K562 (cell line): Measurements from ENCODE around the gene EVI5L. TPM values are rescaled to one million over a fixed set of nuclear protein-coding genes. Genes with fewer than 3 reads are reported as not detected.

ENCODE experiments used
- ATAC-seq: fragments of 200-7000 bp; cut with Tn5 transposase; 3 replicates; pipeline ENCODE4 v1.9.1; 2020; ENCODE audit warnings: moderate library complexity
- BruUV-seq: library from RNA; stranded (reverse); fragments of 400-500 nt; replicated peaks from 2 replicates; lab custom pipeline; 2021; lab: Mats Ljungman, UMichigan
- CTCF ChIA-PET: fragments of 300-600 bp; formaldehyde crosslinking; extraction: SDS; loops from one replicate; lab custom pipeline; 2021; ENCODE audit warnings: low intra/inter-chr PET ratio; lab: Yijun Ruan, JAX
- POLR2A ChIA-PET: fragments of 300-600, 350-650 bp; sonication (Branson Sonifier 250); formaldehyde crosslinking; extraction: SDS; loops from one replicate; lab custom pipeline; 2021; ENCODE audit warnings: antibody characterized with exemption, inconsistent platforms; lab: Yijun Ruan, JAX
- DNase-seq, 4 experiments: peaks; one replicate each; pipeline versions ENCODE4 v3.0.0 to v3.0.0-alpha.2; 2011 to 2018; ENCODE audit warnings: low spot score in 3 of 4, mixed read lengths in 3 of 4; ENCODE audit errors: extremely low read depth in 1 of 4
- FAIRE-seq: peaks from 2 replicates; lab custom pipeline; 2011; peaks lifted over from hg19 to GRCh38; lab: Jason Lieb, UNC
- H2AFZ ChIP-seq: 2 replicates; pipeline ENCODE4 v1.6.0; 2011; ENCODE audit warnings: low read depth, low read length, control low read depth, inconsistent platforms
- H3K27ac ChIP-seq: fragments of 200-600 bp; 3 replicates; pipeline ENCODE4 v1.8.0; 2011; ENCODE audit warnings: low read depth, mild to moderate bottlenecking, control low read depth, inconsistent platforms, low read length, moderate library complexity, mixed read lengths; ENCODE audit errors: extremely low read depth
- H3K27me3 ChIP-seq, 2 experiments: fragments of 300-600 bp in 1 of 2; 2 replicates in 1 of 2; 3 replicates in 1 of 2; pipeline versions ENCODE4 v1.6.0 to v1.8.0; 2011; ENCODE audit warnings: inconsistent platforms in 2 of 2, low read length in 2 of 2, mild to moderate bottlenecking in 1 of 2, mixed read lengths in 1 of 2, moderate library complexity in 1 of 2; ENCODE audit not compliant: control insufficient read depth in 2 of 2, insufficient read depth in 2 of 2
- H3K36me3 ChIP-seq: fragments of 300-600 bp; 3 replicates; pipeline ENCODE4 v1.8.0; 2011; ENCODE audit warnings: mild to moderate bottlenecking, low read length, inconsistent platforms; ENCODE audit not compliant: control insufficient read depth, insufficient read depth
- H3K4me1 ChIP-seq, 2 experiments: fragments of 200-600 bp in 1 of 2; replicated peaks in 1 of 2; 2 replicates in 1 of 2; 3 replicates in 1 of 2; pipeline versions ENCODE4 v1.5.1 to v1.8.0; 2011; ENCODE audit warnings: inconsistent platforms in 2 of 2, low read length in 2 of 2, mild to moderate bottlenecking in 1 of 2, mixed read lengths in 1 of 2, moderate library complexity in 1 of 2; ENCODE audit not compliant: control insufficient read depth in 2 of 2, insufficient read depth in 2 of 2
- H3K4me2 ChIP-seq: 2 replicates; pipeline ENCODE4 v1.6.1; 2011; ENCODE audit warnings: low read length, control low read depth, inconsistent platforms, mixed read lengths; ENCODE audit not compliant: insufficient read depth
- H3K4me3 ChIP-seq: fragments of 200-600 bp; sonication (generic), shearing (Covaris generic); 2 replicates; pipeline ENCODE4 v1.5.1; 2016; ENCODE audit warnings: control low read depth, inconsistent platforms
- H3K79me2 ChIP-seq: fragments of 200-600 bp; 3 replicates; pipeline ENCODE4 v1.8.0; 2011; ENCODE audit warnings: low read length, inconsistent platforms; ENCODE audit not compliant: control insufficient read depth, insufficient read depth
- H3K9ac ChIP-seq, 2 experiments: 2 replicates each; pipeline versions ENCODE4 v1.6.0 to v1.6.1; 2011; ENCODE audit warnings: low read depth in 2 of 2, low read length in 2 of 2, control low read depth in 1 of 2, inconsistent platforms in 1 of 2, mild to moderate bottlenecking in 1 of 2, mixed read lengths in 1 of 2; ENCODE audit not compliant: insufficient read depth in 1 of 2
- H3K9me1 ChIP-seq: one replicate; pipeline ENCODE4 v1.6.0; 2011; ENCODE audit warnings: inconsistent platforms, mild to moderate bottlenecking, low read length, moderate library complexity; ENCODE audit not compliant: control insufficient read depth, insufficient read depth
- H3K9me3 ChIP-seq: replicated peaks from 2 replicates; pipeline ENCODE4 v1.5.1; 2011; ENCODE audit warnings: low read depth, low read length, inconsistent platforms; ENCODE audit not compliant: control insufficient read depth, insufficient read depth
- H4K20me1 ChIP-seq: replicated peaks from 2 replicates; pipeline ENCODE4 v1.6.1; 2011; ENCODE audit warnings: low read length, inconsistent platforms, mixed read lengths; ENCODE audit not compliant: control insufficient read depth, insufficient read depth
- KAT2B ChIP-seq: IDR thresholded peaks from one replicate; pipeline ENCODE4 v1.6.1; 2012; ENCODE audit warnings: low read depth, mild to moderate bottlenecking, control low read depth, inconsistent platforms, low read length, moderate library complexity
- MCM5 ChIP-seq: fragments of 450-650 bp; IDR thresholded peaks from 2 replicates; pipeline ENCODE4 v1.6.1; 2016; ENCODE audit warnings: low read depth
- PTBP1 ChIP-seq: fragments of 200-400 bp; formaldehyde crosslinking; IDR thresholded peaks from 2 replicates; pipeline ENCODE4 v1.6.1; 2017; ENCODE audit warnings: low read depth, low read length
- SNIP1 ChIP-seq: fragments of 450-650 bp; IDR thresholded peaks from 2 replicates; pipeline ENCODE4 v1.7.1; 2017; ENCODE audit warnings: low read depth, mild to moderate bottlenecking
- ZNF384 ChIP-seq: IDR thresholded peaks from 2 replicates; pipeline ENCODE4 v1.6.1; 2012; ENCODE audit warnings: low read depth, low read length, improper control_type of control experiment
- ZNF408 ChIP-seq: fragments of 250-450 bp; sonication (Bioruptor Pico); IDR thresholded peaks from 2 replicates; pipeline ENCODE4 v1.4.0; 2020; ENCODE audit warnings: low read depth, mild to moderate bottlenecking, moderate library complexity
- ZNF766 ChIP-seq: fragments of 200-800 bp; sonication (Bioruptor generic); conservative IDR thresholded peaks from 2 replicates; pipeline ENCODE4 v1.6.1; 2016; ENCODE audit warnings: missing genetic modification characterization, missing compliant biosample characterization
- WGBS: fragments of 100-300 bp; shearing (Covaris generic); methylation state at CpG from one replicate; pipeline ENCODE4 v1.1.6; 2016; ENCODE audit warnings: low coverage, mixed read lengths; ENCODE audit not compliant: insufficient coverage; ENCODE audit errors: missing lambda C conversion rate; 5-methylcytosine and 5-hydroxymethylcytosine counted together
- in situ Hi-C: fragments of 300-500 bp; cut with MboI; formaldehyde crosslinking; loops from 4 replicates; pipeline ENCODE4 v1.15.0; 2018; ENCODE audit warnings: inconsistent platforms, mixed read lengths
- intact Hi-C: fragments of 100-400 bp; cut with micrococcal nuclease; formaldehyde crosslinking; loops from 2 replicates; pipeline ENCODE4 v1.14.2; 2022
- polyA plus RNA-seq, 8 experiments: library from polyadenylated mRNA; depleted of rRNA in 4 of 8; stranded (reverse) in 5 of 8; unstranded in 3 of 8; fragments of >200 nt; fragmentation: Nextera tagmentation in 2 of 8; fragmentation: Illumina TruSeq in 1 of 8; extraction: Ambion mirVana in 2 of 8; extraction: Trizol in 1 of 8; gene quantifications; 2 replicates each; pipeline versions ENCODE4 v1.2.1 to v1.2.3, GENCODE V29; 2011 to 2014; ENCODE audit warnings: inconsistent platforms in 1 of 8, missing spikeins in 1 of 8
- total RNA-seq, 7 experiments: library from RNA; depleted of rRNA in 6 of 7; stranded (reverse); fragments of >200 nt in 6 of 7; fragmentation: Illumina TruSeq in 2 of 7; extraction: Trizol in 2 of 7; gene quantifications; 2 replicates each; pipeline versions ENCODE4 v1.2.1 to v1.2.3, GENCODE V29; 2011 to 2021; ENCODE audit warnings: low replicate concordance in 1 of 7
- TF ChIP-seq, protein P1 (sequence below): fragments of 250-450 bp; sonication (Bioruptor Pico); IDR thresholded peaks from 2 replicates; pipeline ENCODE4 v1.5.0; 2020; ENCODE audit warnings: mild to moderate bottlenecking, borderline replicate concordance
- TF ChIP-seq, protein P2 (sequence below): fragments of 250-450 bp; sonication (Bioruptor Pico); IDR thresholded peaks from 2 replicates; pipeline ENCODE4 v1.5.1; 2021; ENCODE audit warnings: mild to moderate bottlenecking
- TF ChIP-seq, protein P3 (sequence below): fragments of 250-450 bp; sonication (Bioruptor Pico); IDR thresholded peaks from 2 replicates; pipeline ENCODE4 v1.9.0; 2021; ENCODE audit warnings: mild to moderate bottlenecking, inconsistent platforms
- TF ChIP-seq, protein P4 (sequence below): fragments of 450-650 bp; IDR thresholded peaks from 2 replicates; pipeline ENCODE4 v1.6.1; 2018; ENCODE audit not compliant: partially characterized antibody

The EVI5L gene
- total and polyA plus RNA-seq, 9 of the 15 experiments (the other 6 are each of a cell fraction or from before 2014, with no cell fraction given): 0.69 to 1.8 (median 1.2) TPM; not detected in 2

DNA sequence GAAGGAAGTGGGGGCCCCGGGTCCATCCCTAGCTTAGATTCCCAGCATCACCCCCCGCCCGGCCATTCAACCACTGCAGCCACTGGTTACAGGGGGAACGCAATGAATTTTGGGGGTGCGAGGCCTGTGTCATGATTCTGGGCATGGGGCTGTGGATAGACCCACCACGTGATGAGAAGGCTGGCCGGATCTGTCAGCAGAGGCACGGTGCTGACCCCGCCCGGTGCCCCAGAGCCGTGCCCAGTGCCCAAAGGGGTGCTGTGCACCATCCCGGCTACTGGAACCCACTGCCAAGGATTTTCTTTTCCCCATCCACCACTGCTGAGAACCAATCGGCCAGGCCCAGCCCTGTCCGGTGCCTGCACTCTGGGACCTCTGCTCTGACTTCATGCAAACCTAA, 39.6 kb upstream of the EVI5L start:
- intact Hi-C loops (loop anchor here (10.0 kb wide), 1 partner anchor 426 kb away; no protein-coding TSS in a partner anchor), in situ Hi-C loops (no loop called here)
- peaks cover 0 to 17% of the 10 kb centered on the region in 2 experiments; a peak in 3 of 5 replicates for H3K27me3 ChIP-seq
- H3K36me3 ChIP-seq: no peaks in the 10 kb centered on the region
- peaks cover 2 to 16% of the 10 kb centered on the region in 2 experiments; a peak in 2 of 5 replicates for H3K4me1 ChIP-seq
- no peak overlapping the region for H2AFZ ChIP-seq
- no peaks in the 10 kb centered on the region for H3K79me2 ChIP-seq
- no TSS peak for BruUV-seq
- FAIRE-seq (no peak), ATAC-seq (no peak), DNase-seq (no peak)
- H3K4me3 ChIP-seq: no peak overlapping the region
- H4K20me1 ChIP-seq: no peaks in the 10 kb centered on the region
- 19% methylated on average over 14 of the region's 14 CpGs for WGBS
- no peak overlapping the region for H3K27ac ChIP-seq
- H3K9me3 ChIP-seq: no peaks in the 10 kb centered on the region; the same call in 1 of the 2 replicates
- ChIA-PET POLR2A (interaction anchor here (0.6 kb wide), 1 partner anchor 10 kb away, joined by 3 read pairs; no protein-coding TSS in a partner anchor), CTCF (no interaction called here)
- H3K9ac ChIP-seq: no peak overlapping the region
- no peaks in the 10 kb centered on the region for H3K9me1 ChIP-seq
- H3K4me2 ChIP-seq: no peak overlapping the region
- TF ChIP-seq, protein P1, sequence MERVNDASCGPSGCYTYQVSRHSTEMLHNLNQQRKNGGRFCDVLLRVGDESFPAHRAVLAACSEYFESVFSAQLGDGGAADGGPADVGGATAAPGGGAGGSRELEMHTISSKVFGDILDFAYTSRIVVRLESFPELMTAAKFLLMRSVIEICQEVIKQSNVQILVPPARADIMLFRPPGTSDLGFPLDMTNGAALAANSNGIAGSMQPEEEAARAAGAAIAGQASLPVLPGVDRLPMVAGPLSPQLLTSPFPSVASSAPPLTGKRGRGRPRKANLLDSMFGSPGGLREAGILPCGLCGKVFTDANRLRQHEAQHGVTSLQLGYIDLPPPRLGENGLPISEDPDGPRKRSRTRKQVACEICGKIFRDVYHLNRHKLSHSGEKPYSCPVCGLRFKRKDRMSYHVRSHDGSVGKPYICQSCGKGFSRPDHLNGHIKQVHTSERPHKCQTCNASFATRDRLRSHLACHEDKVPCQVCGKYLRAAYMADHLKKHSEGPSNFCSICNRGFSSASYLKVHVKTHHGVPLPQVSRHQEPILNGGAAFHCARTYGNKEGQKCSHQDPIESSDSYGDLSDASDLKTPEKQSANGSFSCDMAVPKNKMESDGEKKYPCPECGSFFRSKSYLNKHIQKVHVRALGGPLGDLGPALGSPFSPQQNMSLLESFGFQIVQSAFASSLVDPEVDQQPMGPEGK (CRISPR knock-in tag): no peak
- TF ChIP-seq ZNF408 (no peak), ZNF384 (no peak), KAT2B (no peak), ZNF766 (CRISPR knock-in tag) (no peak), SNIP1 (no peak), PTBP1 (no peak), MCM5 (no peak)
- TF ChIP-seq, protein P2, sequence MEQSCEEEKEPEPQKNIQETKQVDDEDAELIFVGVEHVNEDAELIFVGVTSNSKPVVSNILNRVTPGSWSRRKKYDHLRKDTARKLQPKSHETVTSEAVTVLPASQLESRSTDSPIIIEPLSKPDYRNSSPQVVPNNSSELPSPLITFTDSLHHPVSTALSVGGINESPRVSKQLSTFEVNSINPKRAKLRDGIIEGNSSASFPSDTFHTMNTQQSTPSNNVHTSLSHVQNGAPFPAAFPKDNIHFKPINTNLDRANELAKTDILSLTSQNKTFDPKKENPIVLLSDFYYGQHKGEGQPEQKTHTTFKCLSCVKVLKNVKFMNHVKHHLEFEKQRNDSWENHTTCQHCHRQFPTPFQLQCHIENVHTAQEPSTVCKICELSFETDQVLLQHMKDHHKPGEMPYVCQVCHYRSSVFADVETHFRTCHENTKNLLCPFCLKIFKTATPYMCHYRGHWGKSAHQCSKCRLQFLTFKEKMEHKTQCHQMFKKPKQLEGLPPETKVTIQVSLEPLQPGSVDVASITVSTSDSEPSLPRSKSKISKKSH (CRISPR knock-in tag): no peak
- TF ChIP-seq, protein P3, sequence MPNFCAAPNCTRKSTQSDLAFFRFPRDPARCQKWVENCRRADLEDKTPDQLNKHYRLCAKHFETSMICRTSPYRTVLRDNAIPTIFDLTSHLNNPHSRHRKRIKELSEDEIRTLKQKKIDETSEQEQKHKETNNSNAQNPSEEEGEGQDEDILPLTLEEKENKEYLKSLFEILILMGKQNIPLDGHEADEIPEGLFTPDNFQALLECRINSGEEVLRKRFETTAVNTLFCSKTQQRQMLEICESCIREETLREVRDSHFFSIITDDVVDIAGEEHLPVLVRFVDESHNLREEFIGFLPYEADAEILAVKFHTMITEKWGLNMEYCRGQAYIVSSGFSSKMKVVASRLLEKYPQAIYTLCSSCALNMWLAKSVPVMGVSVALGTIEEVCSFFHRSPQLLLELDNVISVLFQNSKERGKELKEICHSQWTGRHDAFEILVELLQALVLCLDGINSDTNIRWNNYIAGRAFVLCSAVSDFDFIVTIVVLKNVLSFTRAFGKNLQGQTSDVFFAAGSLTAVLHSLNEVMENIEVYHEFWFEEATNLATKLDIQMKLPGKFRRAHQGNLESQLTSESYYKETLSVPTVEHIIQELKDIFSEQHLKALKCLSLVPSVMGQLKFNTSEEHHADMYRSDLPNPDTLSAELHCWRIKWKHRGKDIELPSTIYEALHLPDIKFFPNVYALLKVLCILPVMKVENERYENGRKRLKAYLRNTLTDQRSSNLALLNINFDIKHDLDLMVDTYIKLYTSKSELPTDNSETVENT (CRISPR knock-in tag): no peak
- TF ChIP-seq, protein P4, sequence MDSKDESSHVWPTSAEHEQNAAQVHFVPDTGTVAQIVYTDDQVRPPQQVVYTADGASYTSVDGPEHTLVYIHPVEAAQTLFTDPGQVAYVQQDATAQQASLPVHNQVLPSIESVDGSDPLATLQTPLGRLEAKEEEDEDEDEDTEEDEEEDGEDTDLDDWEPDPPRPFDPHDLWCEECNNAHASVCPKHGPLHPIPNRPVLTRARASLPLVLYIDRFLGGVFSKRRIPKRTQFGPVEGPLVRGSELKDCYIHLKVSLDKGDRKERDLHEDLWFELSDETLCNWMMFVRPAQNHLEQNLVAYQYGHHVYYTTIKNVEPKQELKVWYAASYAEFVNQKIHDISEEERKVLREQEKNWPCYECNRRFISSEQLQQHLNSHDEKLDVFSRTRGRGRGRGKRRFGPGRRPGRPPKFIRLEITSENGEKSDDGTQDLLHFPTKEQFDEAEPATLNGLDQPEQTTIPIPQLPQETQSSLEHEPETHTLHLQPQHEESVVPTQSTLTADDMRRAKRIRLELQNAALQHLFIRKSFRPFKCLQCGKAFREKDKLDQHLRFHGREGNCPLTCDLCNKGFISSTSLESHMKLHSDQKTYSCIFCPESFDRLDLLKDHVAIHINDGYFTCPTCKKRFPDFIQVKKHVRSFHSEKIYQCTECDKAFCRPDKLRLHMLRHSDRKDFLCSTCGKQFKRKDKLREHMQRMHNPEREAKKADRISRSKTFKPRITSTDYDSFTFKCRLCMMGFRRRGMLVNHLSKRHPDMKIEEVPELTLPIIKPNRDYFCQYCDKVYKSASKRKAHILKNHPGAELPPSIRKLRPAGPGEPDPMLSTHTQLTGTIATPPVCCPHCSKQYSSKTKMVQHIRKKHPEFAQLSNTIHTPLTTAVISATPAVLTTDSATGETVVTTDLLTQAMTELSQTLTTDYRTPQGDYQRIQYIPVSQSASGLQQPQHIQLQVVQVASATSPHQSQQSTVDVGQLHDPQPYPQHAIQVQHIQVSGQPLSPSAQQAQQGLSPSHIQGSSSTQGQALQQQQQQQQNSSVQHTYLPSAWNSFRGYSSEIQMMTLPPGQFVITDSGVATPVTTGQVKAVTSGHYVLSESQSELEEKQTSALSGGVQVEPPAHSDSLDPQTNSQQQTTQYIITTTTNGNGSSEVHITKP: no peak
